CD4-positive, alpha-beta T cell treated with Interleukin-4 for 1 hour (primary cell): ENCODE measurements around the gene CSH2.
A peak's percentile ranks its signal among the peaks of the same experiment; 100 is the strongest.
"Not testable (repeated sequence)": the region's sequence is repeated elsewhere in the genome, so short reads cannot be mapped to it uniquely, and the experiment has no call there.

ENCODE experiments used
- DNase-seq, 2 donors: peaks; one replicate each; pipeline ENCODE4 v3.0.0-alpha.2; 2020 to 2022

The CSH2 gene

GRCh38 chr17:63894821-63895220 lies 21.3 kb upstream of the CSH2 start:
- not testable (repeated sequence) for DNase-seq

GRCh38 chr17:63894021-63894420 lies 20.5 kb upstream of the CSH2 start:
- DNase-seq: not testable (repeated sequence)

GRCh38 chr17:63892316-63893037 lies 19.0 kb upstream of the CSH2 start:
- not testable (repeated sequence) for DNase-seq

- DNase-seq: peak in 1 of 2 donors; percentile 43
Measured at GRCh38 chr17:63889026-63889848, 15.8 kb upstream of the CSH2 start.

GRCh38 chr17:63885119-63885518 lies 11.6 kb upstream of the CSH2 start:
- not testable (repeated sequence) for DNase-seq

GRCh38 chr17:63882626-63883126 lies 9.2 kb upstream of the CSH2 start:
- DNase-seq: not testable (repeated sequence)

- peak; percentile 64 to 71 for DNase-seq
Measured at GRCh38 chr17:63881935-63882601, 8.6 kb upstream of the CSH2 start, which contains the start of gene GH2. Gene GH2 (minus strand): TSS chr17:63881944. CDS start chr17:63881801, 143 bp downstream.

GRCh38 chr17:63881337-63881736 lies 7.9 kb upstream of the CSH2 start:
- not testable (repeated sequence) for DNase-seq

- no peak for DNase-seq
Measured at GRCh38 chr17:63880706-63881105, 7.2 kb upstream of the CSH2 start.

- not testable (repeated sequence) for DNase-seq
Measured at GRCh38 chr17:63878413-63878812, 4.9 kb upstream of the CSH2 start.

GRCh38 chr17:63874693-63875092 lies 1.2 kb upstream of the CSH2 start:
- not testable (repeated sequence) for DNase-seq

GRCh38 chr17:63874061-63874626 lies 667 bp upstream of the CSH2 start:
- not testable (repeated sequence) for DNase-seq

GRCh38 chr17:63871646-63872365 lies 1.7 kb downstream of the CSH2 start:
- DNase-seq: not testable (repeated sequence)

- DNase-seq: not testable (repeated sequence)
Measured at GRCh38 chr17:63870292-63870665, 3.2 kb downstream of the CSH2 start.

- not testable (repeated sequence) for DNase-seq
Measured at GRCh38 chr17:63869491-63870291, 3.8 kb downstream of the CSH2 start.

GRCh38 chr17:63866625-63867024 lies 6.9 kb downstream of the CSH2 start:
- DNase-seq: not testable (repeated sequence)

- DNase-seq: no peak
Measured at GRCh38 chr17:63859257-63859656, 14.2 kb downstream of the CSH2 start.

- DNase-seq: not testable (repeated sequence)
Measured at GRCh38 chr17:63856425-63856824, 17.1 kb downstream of the CSH2 start.

GRCh38 chr17:63855185-63855584 lies 18.3 kb downstream of the CSH2 start:
- no peak for DNase-seq

GRCh38 chr17:63854709-63855108 lies 18.8 kb downstream of the CSH2 start:
- DNase-seq: no peak

- DNase-seq: no peak
Measured at GRCh38 chr17:63853260-63853659, 20.2 kb downstream of the CSH2 start.
